HepG2 (cell line): ENCODE measurements around the gene NFATC2. TPM values are rescaled to one million over a fixed set of nuclear protein-coding genes. Genes with fewer than 3 reads are reported as not detected.

Experiments
- ATAC-seq: fragments of 200-7000 bp; cut with Tn5 transposase; 3 replicates; pipeline ENCODE4 v1.9.1; 2020; ENCODE audit warnings: mild to moderate bottlenecking, moderate library complexity
- BruUV-seq: library from RNA; stranded (reverse); fragments of 400-500 nt; replicated peaks from 2 replicates; lab custom pipeline; 2021; lab: Mats Ljungman, UMichigan
- CTCF ChIA-PET: fragments of 300-600 bp; formaldehyde crosslinking; extraction: SDS; loops from one replicate; lab custom pipeline; 2021; ENCODE audit warnings: low total read pairs, inconsistent platforms, low intra/inter-chr PET ratio; lab: Yijun Ruan, JAX
- POLR2A ChIA-PET: fragments of 350-600 bp; sonication (Branson Sonifier 250); formaldehyde crosslinking; loops from one replicate; lab custom pipeline; 2020; ENCODE audit warnings: antibody characterized with exemption, inconsistent platforms; lab: Yijun Ruan, JAX
- DNase-seq: peaks from one replicate; pipeline ENCODE4 v3.0.0-alpha.2; 2015; ENCODE audit warnings: low spot score
- FAIRE-seq: peaks from 3 replicates; lab custom pipeline; 2011; peaks lifted over from hg19 to GRCh38; lab: Jason Lieb, UNC
- H2AFZ ChIP-seq: one replicate; pipeline ENCODE4 v1.6.1; 2011; ENCODE audit warnings: low read length, inconsistent platforms
- H3K27ac ChIP-seq: fragments of 300-600 bp; 3 replicates; pipeline ENCODE4 v1.8.0; 2011; ENCODE audit warnings: mixed run types, mild to moderate bottlenecking, mixed read lengths, low read length, inconsistent platforms; ENCODE audit not compliant: insufficient read depth; ENCODE audit errors: extremely low read length
- H3K27me3 ChIP-seq, 2 experiments: fragments of 200-600 bp in 1 of 2; 2 replicates in 1 of 2; 3 replicates in 1 of 2; pipeline versions ENCODE4 v1.6.0 to v1.8.0; 2011; ENCODE audit warnings: low read length in 2 of 2, mild to moderate bottlenecking in 2 of 2, moderate library complexity in 2 of 2, inconsistent platforms in 1 of 2; ENCODE audit not compliant: insufficient read depth in 2 of 2, control insufficient read depth in 1 of 2
- H3K36me3 ChIP-seq, 2 experiments: fragments of 200-600 bp in 1 of 2; replicated peaks in 1 of 2; 2 replicates in 1 of 2; 3 replicates in 1 of 2; pipeline versions ENCODE4 v1.5.1 to v1.8.0; 2011; ENCODE audit warnings: low read length in 2 of 2, inconsistent platforms in 1 of 2; ENCODE audit not compliant: insufficient read depth in 2 of 2, control insufficient read depth in 1 of 2
- H3K4me1 ChIP-seq: 2 replicates; pipeline ENCODE4 v1.5.1; 2012; ENCODE audit warnings: low read length, inconsistent platforms; ENCODE audit not compliant: insufficient read depth
- H3K4me2 ChIP-seq: 2 replicates; pipeline ENCODE4 v1.6.0; 2011; ENCODE audit warnings: low read depth, low read length, inconsistent platforms
- H3K4me3 ChIP-seq, 3 experiments: fragments of 200-600 bp in 1 of 3; sonication (generic), shearing (Covaris generic) in 1 of 3; replicated peaks in 1 of 3; 2 replicates each; pipeline ENCODE4 v1.5.1; 2011 to 2016; ENCODE audit warnings: low read length in 3 of 3, inconsistent platforms in 2 of 3, low read depth in 2 of 3, mild to moderate bottlenecking in 2 of 3, control low read depth in 1 of 3, mixed read lengths in 1 of 3; ENCODE audit not compliant: insufficient read depth in 1 of 3
- H3K79me2 ChIP-seq: one replicate; pipeline ENCODE4 v1.6.1; 2011; ENCODE audit warnings: low read length, inconsistent platforms; ENCODE audit not compliant: insufficient read depth
- H3K9ac ChIP-seq: 2 replicates; pipeline ENCODE4 v1.6.0; 2011; ENCODE audit warnings: mild to moderate bottlenecking, low read depth, low read length, inconsistent platforms; ENCODE audit not compliant: insufficient read depth
- H3K9me3 ChIP-seq: 2 replicates; pipeline ENCODE4 v1.5.1; 2012; ENCODE audit warnings: mild to moderate bottlenecking, low read length
- H4K20me1 ChIP-seq: 2 replicates; pipeline ENCODE4 v1.6.0; 2011; ENCODE audit warnings: inconsistent platforms, mild to moderate bottlenecking, low read length, moderate library complexity; ENCODE audit not compliant: insufficient read depth
- EHMT2 ChIP-seq: fragments of 200-600 bp; sonication (generic); IDR thresholded peaks from 2 replicates; pipeline ENCODE4 v1.7.0; 2017; ENCODE audit warnings: antibody characterized with exemption, low read depth, low read length, borderline replicate concordance
- PCBP1 ChIP-seq: fragments of 200-400 bp; formaldehyde crosslinking; IDR thresholded peaks from 2 replicates; pipeline ENCODE4 v1.6.1; 2017; ENCODE audit warnings: mild to moderate bottlenecking, low read depth, low read length, borderline replicate concordance
- SAFB2 ChIP-seq: sonication (generic); formaldehyde crosslinking; IDR thresholded peaks from 2 replicates; pipeline ENCODE4 v1.5.1; 2020; ENCODE audit warnings: missing genetic modification reagents, low read depth, mild to moderate bottlenecking, borderline replicate concordance
- ZNF749 ChIP-seq: sonication (generic); formaldehyde crosslinking; IDR thresholded peaks from 2 replicates; pipeline ENCODE4 v1.8.0; 2022; ENCODE audit warnings: mild to moderate bottlenecking, missing genetic modification reagents, moderate library complexity, borderline replicate concordance
- ZNF766 ChIP-seq: sonication (generic); formaldehyde crosslinking; IDR thresholded peaks from 2 replicates; pipeline ENCODE4 v1.5.0; 2020; ENCODE audit warnings: missing genetic modification reagents, borderline replicate concordance
- ZNF788 ChIP-seq: sonication (generic); formaldehyde crosslinking; IDR thresholded peaks from 2 replicates; pipeline ENCODE4 v1.5.0; 2020; ENCODE audit warnings: mild to moderate bottlenecking, missing genetic modification reagents, borderline replicate concordance
- WGBS: methylation state at CpG from one replicate; pipeline ENCODE4 v1.1.6; 2017; ENCODE audit warnings: low lambda C conversion rate; 5-methylcytosine and 5-hydroxymethylcytosine counted together
- in situ Hi-C: cut with HindIII; loops from 2 replicates; pipeline ENCODE4 v1.10.0; 2017; ENCODE audit warnings: low pct_unique_long_range_greater_than_20kb; ENCODE audit not compliant: extremely low pct_ligation_motif_present
- intact Hi-C: fragments of 100-400 bp; cut with micrococcal nuclease; formaldehyde crosslinking; loops from one replicate; pipeline ENCODE4 v1.10.0; 2022; ENCODE audit not compliant: unreplicated experiment
- polyA plus RNA-seq, 8 experiments: library from polyadenylated mRNA; depleted of rRNA in 3 of 8; stranded (reverse) in 7 of 8; unstranded in 1 of 8; fragments of >200 nt; fragmentation: Illumina TruSeq in 4 of 8; extraction: Trizol in 4 of 8; gene quantifications; 2 replicates each; pipeline versions ENCODE4 v1.2.1 to v1.2.3, GENCODE V29; 2011 to 2016; ENCODE audit warnings: low read depth in 4 of 8, missing spikeins in 1 of 8, mixed read lengths in 1 of 8; ENCODE audit not compliant: insufficient read depth in 1 of 8
- total RNA-seq, 5 experiments: library from RNA; depleted of rRNA; stranded (reverse); fragments of >200 nt; fragmentation: Illumina TruSeq; extraction: Trizol; gene quantifications; 2 replicates each; pipeline ENCODE4 v1.2.3, GENCODE V29; 2016; ENCODE audit warnings: low read depth in 1 of 5

Gene NFATC2
- total and polyA plus RNA-seq, 2 of the 13 experiments (the other 11 are each of a cell fraction or from before 2014, with no cell fraction given), result 1.9 to 3.3 TPM

DNA sequence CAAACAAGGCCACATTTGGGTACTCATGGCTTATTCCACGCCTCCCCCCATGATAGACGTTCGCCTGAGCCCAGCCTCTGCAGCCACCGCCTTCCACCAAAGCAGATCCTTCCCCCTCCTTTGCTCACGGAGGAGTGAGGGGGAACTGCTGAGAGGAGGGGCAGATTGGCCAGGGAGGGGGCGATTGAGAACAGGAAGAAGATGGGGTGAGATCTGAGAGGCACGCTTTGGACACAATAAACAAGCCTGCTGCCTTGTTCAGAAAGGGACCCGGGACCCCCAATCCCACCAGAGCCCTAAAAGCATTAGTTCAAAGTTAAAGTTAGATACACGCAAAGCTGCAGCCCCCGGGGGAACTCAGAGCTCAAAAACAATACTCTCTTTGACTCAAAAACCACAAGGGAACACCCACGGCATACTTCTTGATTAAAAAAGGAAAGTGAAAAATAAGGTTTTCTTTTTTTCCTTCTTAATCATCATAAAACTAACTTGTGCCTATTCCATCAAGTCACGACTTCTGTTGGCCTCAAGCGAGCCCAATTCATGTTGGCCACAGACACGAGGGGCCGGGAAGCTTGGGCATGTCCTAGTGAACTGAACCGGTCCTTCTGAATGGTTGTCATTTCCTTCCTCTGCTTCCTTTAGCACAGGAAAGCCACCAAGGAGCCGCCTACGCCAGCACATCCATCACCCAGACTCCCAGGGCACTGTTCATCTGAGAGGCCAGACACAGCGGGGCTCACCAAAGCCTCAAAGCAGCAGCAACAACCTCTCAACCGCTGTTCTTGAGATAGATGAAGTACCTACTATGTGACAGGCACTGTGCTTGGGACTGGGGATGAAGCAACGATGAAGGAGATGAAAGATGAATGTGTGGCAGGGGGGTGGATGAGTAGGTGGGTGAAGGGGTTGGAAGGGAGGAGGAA, 44.7 kb downstream of the NFATC2 start (continued):
- TF ChIP-seq EHMT2 (no peak), ZNF766 (no peak), ZNF749 (no peak)

- no peak overlapping the region for H3K27ac ChIP-seq
- WGBS, result 89% methylated on average over 7 of the region's 7 CpGs
- TF ChIP-seq ZNF788 (CRISPR knock-in tag), result no peak
- TF ChIP-seq PCBP1, result no peak
- TF ChIP-seq SAFB2 (CRISPR knock-in tag), result no peak
- H4K20me1 ChIP-seq, result no peaks in the 10 kb centered on the region
- no peak overlapping the region for H3K4me2 ChIP-seq
- intact Hi-C loops (no loop called here), in situ Hi-C loops (no loop called here)
- no peaks in the 10 kb centered on the region for H3K27me3 ChIP-seq
- no peak overlapping the region for H3K9ac ChIP-seq
- DNase-seq (no peak), FAIRE-seq (no peak), ATAC-seq (no peak)
- H3K4me3 ChIP-seq, result no peak overlapping the region
- no peaks in the 10 kb centered on the region for H3K79me2 ChIP-seq
- H2AFZ ChIP-seq, result no peak overlapping the region
- ChIA-PET POLR2A (no interaction called here), CTCF (no interaction called here)
- no TSS peak for BruUV-seq
- H3K36me3 ChIP-seq, result peaks cover 0 to 3% of the 10 kb centered on the region in 2 experiments; a peak in 2 of 5 replicates
- H3K9me3 ChIP-seq, result no peaks in the 10 kb centered on the region
- no peaks in the 10 kb centered on the region for H3K4me1 ChIP-seq
Measured at GRCh38 chr20:51496964-51497363, 45.6 kb downstream of the NFATC2 start.
